Loucy (cell line): ENCODE data around the gene WNT8A.
A peak's percentile ranks its signal among the peaks of the same experiment; 100 is the strongest.

Source experiments
- H2AFZ ChIP-seq: fragments of 200-600 bp; sonication (generic); 2 replicates; pipeline ENCODE4 v1.6.0; 2016; ENCODE audit warnings: antibody characterized with exemption, mild to moderate bottlenecking, low read length, moderate library complexity
- H3F3A ChIP-seq: fragments of 200-600 bp; 2 replicates; pipeline ENCODE4 v1.6.0; 2016; ENCODE audit warnings: antibody characterized with exemption, low read depth, mild to moderate bottlenecking
- H3K27me3 ChIP-seq: fragments of 200-600 bp; sonication (generic); 2 replicates; pipeline ENCODE4 v1.6.1; 2014; ENCODE audit warnings: low read length, mild to moderate bottlenecking; ENCODE audit not compliant: insufficient read depth, poor library complexity, severe bottlenecking
- H3K36me3 ChIP-seq: fragments of 200-600 bp; sonication (generic); 2 replicates; pipeline ENCODE4 v1.6.1; 2016; ENCODE audit warnings: low read length; ENCODE audit not compliant: insufficient read depth
- H3K4me1 ChIP-seq: fragments of 200-600 bp; sonication (generic); 2 replicates; pipeline ENCODE4 v1.5.1; 2014; ENCODE audit warnings: low read length, mild to moderate bottlenecking; ENCODE audit not compliant: insufficient read depth, poor library complexity, severe bottlenecking
- H3K4me2 ChIP-seq: fragments of 200-600 bp; sonication (generic); 2 replicates; pipeline ENCODE4 v1.6.0; 2014; ENCODE audit warnings: antibody characterized with exemption, low read length, low read depth, mild to moderate bottlenecking; ENCODE audit not compliant: poor library complexity, severe bottlenecking
- H3K4me3 ChIP-seq: fragments of 200-600 bp; sonication (generic); 2 replicates; pipeline ENCODE4 v1.5.1; 2014; ENCODE audit warnings: low read length, mild to moderate bottlenecking, mixed read lengths; ENCODE audit not compliant: poor library complexity, severe bottlenecking
- H3K79me2 ChIP-seq: fragments of 200-600 bp; sonication (generic); 2 replicates; pipeline ENCODE4 v1.6.1; 2014; ENCODE audit warnings: low read length; ENCODE audit not compliant: insufficient read depth
- H3K9ac ChIP-seq: fragments of 200-600 bp; sonication (generic); 2 replicates; pipeline ENCODE4 v1.6.0; 2014; ENCODE audit warnings: mild to moderate bottlenecking, low read depth, low read length, moderate library complexity; ENCODE audit not compliant: poor library complexity, severe bottlenecking
- H3K9me2 ChIP-seq: fragments of 200-600 bp; sonication (generic); replicated peaks from 2 replicates; pipeline ENCODE4 v1.6.1; 2016; ENCODE audit warnings: low read depth, low read length, mixed read lengths
- H3K9me3 ChIP-seq: fragments of 200-600 bp; sonication (generic); 2 replicates; pipeline ENCODE4 v1.6.1; 2014; ENCODE audit warnings: mild to moderate bottlenecking, antibody characterized with exemption, low read length, low read depth; ENCODE audit not compliant: insufficient read depth
- H4K20me1 ChIP-seq: fragments of 200-600 bp; sonication (generic); 2 replicates; pipeline ENCODE4 v1.6.0; 2014; ENCODE audit warnings: antibody characterized with exemption, low read length, mild to moderate bottlenecking; ENCODE audit not compliant: insufficient read depth, poor library complexity, severe bottlenecking
- EZH2phosphoT487 ChIP-seq: fragments of 200-600 bp; IDR thresholded peaks from 2 replicates; pipeline ENCODE4 v1.6.1; 2018; ENCODE audit warnings: antibody characterized with exemption, mild to moderate bottlenecking, moderate library complexity, borderline replicate concordance
- TF ChIP-seq, protein P1 (sequence below): fragments of 200-600 bp; sonication (generic); conservative IDR thresholded peaks from 2 replicates; pipeline ENCODE4 v1.5.1; 2014; ENCODE audit warnings: mild to moderate bottlenecking, antibody characterized with exemption, low read length

WNT8A gene

GRCh38 chr5:138091685-138092084 is 7.9 kb downstream of the WNT8A start:
- Histone ChIP-seq H3K79me2 (no peaks in the 10 kb centered on the region), H3K36me3 (no peaks in the 10 kb centered on the region), H2AFZ (no peak overlapping the region), H3K9me3 (no peaks in the 10 kb centered on the region), H3K4me1 (peaks cover 43% of the 10 kb centered on the region), H4K20me1 (no peaks in the 10 kb centered on the region), H3K9me2 (no peaks in the 10 kb centered on the region), H3K4me2 (no peak overlapping the region), H3K4me3 (no peak overlapping the region), H3K27me3 (no peaks in the 10 kb centered on the region), H3K9ac (no peak overlapping the region), H3F3A (0 out of 2 replicates have a peak, but pooled peaks cover 3% of the 10 kb centered on the region)
- TF ChIP-seq, protein P1, sequence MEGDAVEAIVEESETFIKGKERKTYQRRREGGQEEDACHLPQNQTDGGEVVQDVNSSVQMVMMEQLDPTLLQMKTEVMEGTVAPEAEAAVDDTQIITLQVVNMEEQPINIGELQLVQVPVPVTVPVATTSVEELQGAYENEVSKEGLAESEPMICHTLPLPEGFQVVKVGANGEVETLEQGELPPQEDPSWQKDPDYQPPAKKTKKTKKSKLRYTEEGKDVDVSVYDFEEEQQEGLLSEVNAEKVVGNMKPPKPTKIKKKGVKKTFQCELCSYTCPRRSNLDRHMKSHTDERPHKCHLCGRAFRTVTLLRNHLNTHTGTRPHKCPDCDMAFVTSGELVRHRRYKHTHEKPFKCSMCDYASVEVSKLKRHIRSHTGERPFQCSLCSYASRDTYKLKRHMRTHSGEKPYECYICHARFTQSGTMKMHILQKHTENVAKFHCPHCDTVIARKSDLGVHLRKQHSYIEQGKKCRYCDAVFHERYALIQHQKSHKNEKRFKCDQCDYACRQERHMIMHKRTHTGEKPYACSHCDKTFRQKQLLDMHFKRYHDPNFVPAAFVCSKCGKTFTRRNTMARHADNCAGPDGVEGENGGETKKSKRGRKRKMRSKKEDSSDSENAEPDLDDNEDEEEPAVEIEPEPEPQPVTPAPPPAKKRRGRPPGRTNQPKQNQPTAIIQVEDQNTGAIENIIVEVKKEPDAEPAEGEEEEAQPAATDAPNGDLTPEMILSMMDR = no peak
- TF ChIP-seq EZH2phosphoT487 = no peak

- Histone ChIP-seq H3K4me3 (no peak overlapping the region), H3K9me2 (no peaks in the 10 kb centered on the region), H3K79me2 (no peaks in the 10 kb centered on the region), H3K4me1 (peaks cover 49% of the 10 kb centered on the region), H3K9me3 (no peaks in the 10 kb centered on the region), H3F3A (0 out of 2 replicates have a peak, but pooled peaks cover 3% of the 10 kb centered on the region), H3K27me3 (no peaks in the 10 kb centered on the region), H4K20me1 (no peaks in the 10 kb centered on the region), H3K4me2 (peak overlapping the region; percentile 58), H3K9ac (no peak overlapping the region), H3K36me3 (no peaks in the 10 kb centered on the region), H2AFZ (no peak overlapping the region)
- TF ChIP-seq, protein P1 = no peak
- no peak for TF ChIP-seq EZH2phosphoT487
Measured at GRCh38 chr5:138092301-138092700, 8.5 kb downstream of the WNT8A start.

DNA sequence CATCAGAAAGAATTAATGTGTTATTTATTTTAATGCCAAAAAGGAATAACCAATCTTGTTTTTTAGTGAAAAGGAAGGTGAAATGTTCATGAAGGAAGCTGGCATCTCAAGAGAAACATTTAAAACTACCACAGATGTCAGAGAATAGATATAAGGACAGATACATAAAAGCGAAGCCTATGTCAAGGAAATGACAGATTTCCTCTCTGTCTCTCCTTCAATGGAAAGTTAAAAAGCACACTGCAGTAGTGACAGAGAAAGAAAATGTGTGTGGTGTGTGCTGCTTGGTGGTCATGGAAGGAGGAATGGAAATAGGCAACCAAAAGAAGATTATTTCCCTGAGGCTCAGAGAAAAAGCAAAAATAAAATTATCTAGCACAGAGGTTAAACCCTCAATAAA is 9.2 kb downstream of the WNT8A start:
- Histone ChIP-seq H3K4me1 (peaks cover 52% of the 10 kb centered on the region), H3K27me3 (no peaks in the 10 kb centered on the region), H3K4me2 (peak overlapping the region; percentile 58)

More for the DNA sequence above, 9.2 kb downstream of the WNT8A start:
- no peak overlapping the region for H2AFZ ChIP-seq
- no peaks in the 10 kb centered on the region for H3K36me3 ChIP-seq
- no peak overlapping the region for H3K9ac ChIP-seq
- no peaks in the 10 kb centered on the region for H4K20me1 ChIP-seq
- 0 out of 2 replicates have a peak, but pooled peaks cover 3% of the 10 kb centered on the region for H3F3A ChIP-seq
- no peak overlapping the region for H3K4me3 ChIP-seq
- no peaks in the 10 kb centered on the region for H3K9me2 ChIP-seq
- TF ChIP-seq EZH2phosphoT487 = no peak
- TF ChIP-seq, protein P1 = no peak
- no peaks in the 10 kb centered on the region for H3K79me2 ChIP-seq
- H3K9me3 ChIP-seq = no peaks in the 10 kb centered on the region
